Astrocyte of the spinal cord (primary cell): ENCODE data around the gene PRMT5.

ENCODE experiments used
- DNase-seq: peaks from one replicate; pipeline ENCODE4 v3.0.0; 2011; ENCODE audit warnings: low read depth, low spot score
- H3K4me3 ChIP-seq: 2 replicates; pipeline ENCODE4 v1.5.1; 2011; ENCODE audit warnings: low read depth, mild to moderate bottlenecking, low read length, moderate library complexity
- CTCF ChIP-seq: IDR thresholded peaks from 2 replicates; pipeline ENCODE4 v1.5.1; 2012; ENCODE audit warnings: low read depth, mild to moderate bottlenecking, low read length, inconsistent platforms
- in situ Hi-C: cut with HindIII; loops from 2 replicates; pipeline ENCODE4 v1.10.0; 2017; ENCODE audit warnings: low sequenced_read_pairs

PRMT5 gene

DNA sequence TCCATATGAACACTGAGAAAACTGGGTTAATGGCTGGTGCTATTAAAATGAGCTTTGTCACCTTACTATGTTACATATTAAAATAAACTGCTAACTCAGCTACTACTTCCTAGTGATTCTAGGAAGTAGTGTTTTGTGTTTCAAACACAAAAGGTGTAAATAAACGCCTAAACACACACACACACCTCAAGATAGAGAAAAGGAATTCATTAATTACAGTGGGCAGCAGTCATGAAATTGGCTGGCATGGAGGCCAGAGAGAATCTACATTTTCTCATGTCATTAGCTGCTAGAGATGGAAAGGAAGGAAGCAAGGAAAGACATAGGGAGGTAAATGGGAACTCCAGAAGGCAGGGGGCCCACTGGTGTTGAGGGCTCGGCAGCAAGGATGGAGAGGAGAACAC lies 787 bp upstream of the PRMT5 start:
- peak overlapping the region; percentile 95 for H3K4me3 ChIP-seq
- TF ChIP-seq CTCF = no peak
- in situ Hi-C loops = no loop called here
- no peak for DNase-seq

GRCh38 chr14:22928237-22929103 lies 706 bp downstream of the PRMT5 start:
- H3K4me3 ChIP-seq = peak overlapping the region; percentile 95
- in situ Hi-C loops = no loop called here
- no peak for DNase-seq
- no peak for TF ChIP-seq CTCF

DNA sequence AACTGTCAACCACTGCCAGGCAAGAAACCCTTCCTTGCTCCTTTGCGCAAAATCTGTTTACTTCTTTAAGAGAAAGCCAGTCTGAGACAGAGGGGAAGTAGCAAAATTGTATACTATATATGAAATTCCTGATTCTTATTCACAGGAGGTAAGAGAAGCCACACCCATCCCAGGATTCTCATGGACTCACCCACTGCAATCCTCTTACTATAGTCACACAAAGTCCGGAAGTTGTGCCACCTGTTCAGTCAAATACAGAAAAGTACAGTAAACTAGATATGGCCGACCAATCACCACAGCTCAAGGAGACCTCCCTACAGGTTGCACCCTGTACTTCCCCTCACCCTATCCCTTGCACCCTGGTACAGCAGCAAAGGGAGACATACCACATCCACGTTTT lies 2.9 kb downstream of the PRMT5 start:
- TF ChIP-seq CTCF = no peak
- no peak overlapping the region for H3K4me3 ChIP-seq
- DNase-seq = no peak
- in situ Hi-C loops = no loop called here

GRCh38 chr14:22925513-22925912 lies 3.7 kb downstream of the PRMT5 start:
- in situ Hi-C loops = no loop called here
- no peak for DNase-seq
- TF ChIP-seq CTCF = no peak
- H3K4me3 ChIP-seq = no peak overlapping the region

DNA sequence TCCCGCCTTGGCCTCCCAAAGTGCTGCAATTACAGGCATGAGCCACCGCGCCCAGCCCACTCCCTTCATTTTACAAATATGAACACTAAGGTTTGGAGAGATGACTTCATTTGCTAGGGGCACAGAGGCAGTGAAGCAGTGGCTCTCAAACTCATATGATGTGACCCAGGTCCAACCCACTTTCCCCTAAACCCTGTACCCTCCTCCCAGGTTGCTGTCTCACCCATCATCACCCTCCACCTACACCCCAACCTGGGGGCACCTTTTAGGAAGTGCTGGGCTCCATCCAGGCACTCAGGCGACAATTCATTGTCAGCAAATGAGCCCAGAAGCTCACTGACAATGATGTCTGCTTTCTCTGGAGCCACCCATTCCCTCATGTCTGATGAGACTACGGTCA lies 5.4 kb downstream of the PRMT5 start:
- no peak for TF ChIP-seq CTCF
- no peak for DNase-seq
- in situ Hi-C loops = no loop called here
- H3K4me3 ChIP-seq = no peak overlapping the region

- no peak for DNase-seq
- in situ Hi-C loops = no loop called here
- H3K4me3 ChIP-seq = no peak overlapping the region
- no peak for TF ChIP-seq CTCF
Measured at GRCh38 chr14:22922294-22922693, 6.9 kb downstream of the PRMT5 start.
